Spleen (tissue), 11 donors: ENCODE results near the gene SLC26A3. TPM values are rescaled to one million over a fixed set of nuclear protein-coding genes. Genes with fewer than 3 reads are reported as not detected.

Source experiments
- DNase-seq: peaks from one replicate; pipeline ENCODE4 v3.0.0-alpha.2; 2020
- H3K27ac ChIP-seq, 8 donors: fragments of 200-600 bp; sonication (generic) in 7 of 8; 1 replicate in 4 of 8; 2 replicates in 4 of 8; pipeline versions ENCODE4 v1.5.0 to v1.8.0; 2016 to 2021; ENCODE audit warnings: inconsistent platforms in 4 of 8, mild to moderate bottlenecking in 4 of 8, moderate library complexity in 1 of 8
- H3K27me3 ChIP-seq, 7 donors: fragments of 200-600 bp; sonication (generic) in 6 of 7; replicated peaks in 1 of 7; 1 replicate in 4 of 7; 2 replicates in 3 of 7; pipeline versions ENCODE4 v1.5.0 to v1.8.0; 2016 to 2021; ENCODE audit warnings: inconsistent platforms in 3 of 7, mild to moderate bottlenecking in 1 of 7
- H3K36me3 ChIP-seq, 6 donors: fragments of 200-600 bp; sonication (generic) in 5 of 6; 1 replicate in 4 of 6; 2 replicates in 2 of 6; pipeline versions ENCODE4 v1.5.0 to v1.8.0; 2016 to 2021; ENCODE audit warnings: inconsistent platforms in 2 of 6
- H3K4me1 ChIP-seq, 6 donors: fragments of 200-600 bp; sonication (generic) in 5 of 6; 1 replicate in 3 of 6; 2 replicates in 3 of 6; pipeline versions ENCODE4 v1.5.0 to v1.8.0; 2016 to 2021; ENCODE audit warnings: inconsistent platforms in 3 of 6
- H3K4me3 ChIP-seq, 8 donors: fragments of 200-600 bp; sonication (generic) in 7 of 8; 1 replicate in 4 of 8; 2 replicates in 4 of 8; pipeline versions ENCODE4 v1.5.0 to v1.8.0; 2016 to 2021; ENCODE audit warnings: inconsistent platforms in 4 of 8, mild to moderate bottlenecking in 4 of 8, moderate library complexity in 2 of 8
- H3K9me3 ChIP-seq, 8 donors: fragments of 200-600 bp; sonication (generic) in 7 of 8; 1 replicate in 4 of 8; 2 replicates in 4 of 8; pipeline versions ENCODE4 v1.5.0 to v1.8.0; 2016 to 2021; ENCODE audit warnings: inconsistent platforms in 4 of 8
- CTCF ChIP-seq, 11 experiments: fragments of 200-600 bp in 7 of 11; fragments of 450-650 bp in 4 of 11; sonication (generic) in 4 of 11; IDR thresholded peaks in 8 of 11; conservative IDR thresholded peaks in 3 of 11; 1 replicate in 7 of 11; 2 replicates in 4 of 11; pipeline versions ENCODE4 v1.4.0 to v1.8.0; 2016 to 2021; ENCODE audit warnings: antibody characterized with exemption in 11 of 11, inconsistent platforms in 4 of 11, mild to moderate bottlenecking in 1 of 11
- POLR2A ChIP-seq, 3 donors: fragments of 450-650 bp; IDR thresholded peaks; one replicate each; pipeline ENCODE4 v1.5.1; 2017; ENCODE audit warnings: antibody characterized with exemption in 3 of 3, mild to moderate bottlenecking in 1 of 3
- POLR2AphosphoS5 ChIP-seq, 3 donors: sonication (generic); formaldehyde crosslinking; IDR thresholded peaks; one replicate each; pipeline ENCODE4 v1.5.1; 2017; ENCODE audit warnings: antibody characterized with exemption in 3 of 3
- WGBS, 5 donors: extraction: QIAGEN DNeasy Blood & Tissue Kit in 3 of 5; methylation state at CpG; one replicate each; pipeline versions ENCODE4 v1.1.5 to v1.1.7; 2013 to 2018; 5-methylcytosine and 5-hydroxymethylcytosine counted together
- intact Hi-C: fragments of 100-400 bp; cut with DNase I; formaldehyde crosslinking; loops from one replicate; pipeline ENCODE4 v1.15.0; 2023; ENCODE audit warnings: low total_unique reads
- polyA plus RNA-seq, 3 donors: library from polyadenylated mRNA; stranded (reverse); fragments of 200-250 nt; gene quantifications; one replicate each; pipeline ENCODE4 v1.2.1, GENCODE V29; 2013
- total RNA-seq, 7 donors: library from RNA; depleted of rRNA in 3 of 7; stranded (reverse); fragments of >200 nt in 3 of 7; fragmentation: NEBNext Ultra II Directional in 4 of 7; extraction: Animal tissue kit (Norgen Biotek cat#: 25700) in 4 of 7; gene quantifications; one replicate each; pipeline versions ENCODE4 v1.1.0 to v1.2.1, GENCODE V29; 2016 to 2021
- donor health status: healthy with polysubstance abuse.
- donor health status: DM: no; HTN: no; CAD: no; lungs with moderate emphysema.
- donor health status: DM: no; HTN: no; CAD: no.
- donor health status: Bipolar disorder and iron deficiency.
- donor health status: healthy.
- donor health status: DM: no; HTN: no; CAD: no.
- donor health status: DM: yes; HTN: yes; CAD: no.

Gene SLC26A3
- total and polyA plus RNA-seq, 10 donors = 0.13 to 0.37 TPM; not detected in 8

- TF ChIP-seq POLR2AphosphoS5 (IDR thresholded peaks at IDR 0.05) (no peak), CTCF (IDR thresholded peaks at IDR 0.05 in 8 of 11, conservative IDR thresholded peaks at IDR 0.05 in 3 of 11) (no peak), POLR2A (IDR thresholded peaks at IDR 0.05) (no peak)
- H3K27ac ChIP-seq = no peak overlapping the region
- no peak for DNase-seq
- WGBS, 5 donors = 49 to 63% (median 50%) methylated on average over 10 of the region's 10 CpGs
- intact Hi-C loops = no loop called here
- H3K4me1 ChIP-seq = no peaks in the 10 kb centered on the region
- no peaks in the 10 kb centered on the region for H3K36me3 ChIP-seq
- peaks cover 0 to 11% (median 0%) of the 10 kb centered on the region in 7 donors for H3K27me3 ChIP-seq
- H3K4me3 ChIP-seq = no peak overlapping the region
- H3K9me3 ChIP-seq = peaks cover 0 to 3% (median 0%) of the 10 kb centered on the region in 8 donors
These were observed 33.5 kb upstream of the SLC26A3 start for GRCh38 chr7:107836237-107837144.

DNA sequence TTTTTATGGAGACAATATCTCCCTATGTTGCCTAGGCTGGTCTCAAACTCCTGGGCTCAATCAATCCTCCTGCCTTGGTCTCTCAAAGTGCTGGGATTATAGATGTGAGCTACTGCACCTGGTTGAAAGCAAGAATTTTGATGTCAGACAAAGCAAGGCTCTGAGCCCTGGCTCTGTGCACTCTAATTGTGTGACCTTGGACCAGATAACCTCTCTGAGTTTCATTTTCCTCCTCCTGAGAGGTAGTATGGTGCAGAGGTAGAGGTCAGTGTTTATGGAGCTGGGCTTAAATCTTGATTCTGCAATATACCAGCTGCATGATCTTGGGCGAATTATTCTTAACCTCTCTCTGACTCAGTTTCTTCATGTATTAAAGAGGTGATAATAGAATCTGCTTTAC lies 31.4 kb upstream of the SLC26A3 start:
- Histone ChIP-seq H3K9me3 (no peaks in the 10 kb centered on the region), H3K4me3 (no peak overlapping the region), H3K27ac (no peak overlapping the region), H3K27me3 (peaks cover 0 to 8% (median 0%) of the 10 kb centered on the region in 7 donors), H3K36me3 (no peaks in the 10 kb centered on the region), H3K4me1 (no peaks in the 10 kb centered on the region)
- DNase-seq = no peak
- TF ChIP-seq CTCF (IDR thresholded peaks at IDR 0.05 in 8 of 11, conservative IDR thresholded peaks at IDR 0.05 in 3 of 11) = no peak
- 75 to 94% (median 86%) methylated on average over 1 of the region's 1 CpG for WGBS, 5 donors
- intact Hi-C loops = no loop called here

DNA sequence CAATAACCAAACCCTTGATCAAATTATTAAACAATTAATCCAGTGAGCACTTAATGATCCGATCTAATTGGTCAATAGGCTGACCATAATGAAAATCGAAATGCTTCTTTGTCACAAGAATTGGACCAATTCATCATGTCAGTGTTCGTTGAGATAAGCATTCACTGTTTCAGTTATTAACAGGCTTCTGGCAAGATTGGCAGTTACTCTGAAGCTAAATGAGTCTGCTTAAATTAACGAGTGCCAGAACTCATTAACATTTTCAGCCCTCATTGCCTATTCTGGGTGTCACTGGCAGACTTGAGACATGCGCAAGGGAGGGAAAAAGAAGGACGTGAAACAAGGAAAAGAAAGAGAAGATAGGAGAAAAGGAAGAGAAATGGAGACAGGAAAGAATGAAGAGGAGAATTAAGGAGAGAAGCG lies 30.7 kb upstream of the SLC26A3 start:
- Histone ChIP-seq H3K27me3 (peaks cover 0 to 8% (median 0%) of the 10 kb centered on the region in 7 donors), H3K36me3 (no peaks in the 10 kb centered on the region), H3K27ac (no peak overlapping the region), H3K4me1 (no peaks in the 10 kb centered on the region), H3K4me3 (no peak overlapping the region), H3K9me3 (no peaks in the 10 kb centered on the region)
- WGBS, 5 donors = 77 to 91% (median 83%) methylated on average over 7 of the region's 7 CpGs
- no peak for DNase-seq
- intact Hi-C loops = no loop called here
- TF ChIP-seq CTCF (IDR thresholded peaks at IDR 0.05 in 8 of 11, conservative IDR thresholded peaks at IDR 0.05 in 3 of 11) (no peak), POLR2AphosphoS5 (IDR thresholded peaks at IDR 0.05) (no peak), POLR2A (IDR thresholded peaks at IDR 0.05) (no peak)

- no peaks in the 10 kb centered on the region for H3K4me1 ChIP-seq
- H3K27me3 ChIP-seq = peaks cover 0 to 7% (median 0%) of the 10 kb centered on the region in 7 donors
- H3K36me3 ChIP-seq = no peaks in the 10 kb centered on the region
- peaks cover 0 to 1% (median 0%) of the 10 kb centered on the region in 8 donors for H3K9me3 ChIP-seq
- intact Hi-C loops = no loop called here
- TF ChIP-seq POLR2AphosphoS5 (IDR thresholded peaks at IDR 0.05) (no peak), CTCF (IDR thresholded peaks at IDR 0.05 in 8 of 11, conservative IDR thresholded peaks at IDR 0.05 in 3 of 11) (no peak), POLR2A (IDR thresholded peaks at IDR 0.05) (no peak)
- no peak overlapping the region for H3K4me3 ChIP-seq
- DNase-seq = no peak
- H3K27ac ChIP-seq = no peak overlapping the region
- WGBS, 5 donors = 82 to 91% (median 86%) methylated on average over 3 of the region's 3 CpGs
These were observed 27.4 kb upstream of the SLC26A3 start for GRCh38 chr7:107830420-107830819.
